DOHH2 (cell line): Measurements from ENCODE around the gene SSPN.
"Not testable (repeated sequence)": the region's sequence is repeated elsewhere in the genome, so short reads cannot be mapped to it uniquely, and the experiment has no call there.

Experiments
- CTCF ChIP-seq: fragments of 200-600 bp; sonication (generic); IDR thresholded peaks from one replicate; pipeline ENCODE4 v1.5.1; 2014; ENCODE audit warnings: antibody characterized with exemption, mild to moderate bottlenecking, low read depth, low read length; ENCODE audit not compliant: poor library complexity, severe bottlenecking
- EZH2phosphoT487 ChIP-seq: fragments of 200-600 bp; sonication (generic); IDR thresholded peaks from 2 replicates; pipeline ENCODE4 v1.6.1; 2017; ENCODE audit warnings: borderline replicate concordance, mild to moderate bottlenecking, antibody characterized with exemption, low read length, moderate library complexity, mixed read lengths

- not testable (repeated sequence) for TF ChIP-seq CTCF, EZH2phosphoT487
Observed at GRCh38 chr12:26235465-26235864, 40.1 kb downstream of the SSPN start.
